ENCODE measurements around the gene CDH7. TPM values are rescaled to one million over a fixed set of nuclear protein-coding genes. Genes with fewer than 3 reads are reported as not detected.

The CDH7 gene, protein sequence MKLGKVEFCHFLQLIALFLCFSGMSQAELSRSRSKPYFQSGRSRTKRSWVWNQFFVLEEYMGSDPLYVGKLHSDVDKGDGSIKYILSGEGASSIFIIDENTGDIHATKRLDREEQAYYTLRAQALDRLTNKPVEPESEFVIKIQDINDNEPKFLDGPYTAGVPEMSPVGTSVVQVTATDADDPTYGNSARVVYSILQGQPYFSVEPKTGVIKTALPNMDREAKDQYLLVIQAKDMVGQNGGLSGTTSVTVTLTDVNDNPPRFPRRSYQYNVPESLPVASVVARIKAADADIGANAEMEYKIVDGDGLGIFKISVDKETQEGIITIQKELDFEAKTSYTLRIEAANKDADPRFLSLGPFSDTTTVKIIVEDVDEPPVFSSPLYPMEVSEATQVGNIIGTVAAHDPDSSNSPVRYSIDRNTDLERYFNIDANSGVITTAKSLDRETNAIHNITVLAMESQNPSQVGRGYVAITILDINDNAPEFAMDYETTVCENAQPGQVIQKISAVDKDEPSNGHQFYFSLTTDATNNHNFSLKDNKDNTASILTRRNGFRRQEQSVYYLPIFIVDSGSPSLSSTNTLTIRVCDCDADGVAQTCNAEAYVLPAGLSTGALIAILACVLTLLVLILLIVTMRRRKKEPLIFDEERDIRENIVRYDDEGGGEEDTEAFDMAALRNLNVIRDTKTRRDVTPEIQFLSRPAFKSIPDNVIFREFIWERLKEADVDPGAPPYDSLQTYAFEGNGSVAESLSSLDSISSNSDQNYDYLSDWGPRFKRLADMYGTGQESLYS
- not detected in 2 replicates for total RNA-seq

DNA sequence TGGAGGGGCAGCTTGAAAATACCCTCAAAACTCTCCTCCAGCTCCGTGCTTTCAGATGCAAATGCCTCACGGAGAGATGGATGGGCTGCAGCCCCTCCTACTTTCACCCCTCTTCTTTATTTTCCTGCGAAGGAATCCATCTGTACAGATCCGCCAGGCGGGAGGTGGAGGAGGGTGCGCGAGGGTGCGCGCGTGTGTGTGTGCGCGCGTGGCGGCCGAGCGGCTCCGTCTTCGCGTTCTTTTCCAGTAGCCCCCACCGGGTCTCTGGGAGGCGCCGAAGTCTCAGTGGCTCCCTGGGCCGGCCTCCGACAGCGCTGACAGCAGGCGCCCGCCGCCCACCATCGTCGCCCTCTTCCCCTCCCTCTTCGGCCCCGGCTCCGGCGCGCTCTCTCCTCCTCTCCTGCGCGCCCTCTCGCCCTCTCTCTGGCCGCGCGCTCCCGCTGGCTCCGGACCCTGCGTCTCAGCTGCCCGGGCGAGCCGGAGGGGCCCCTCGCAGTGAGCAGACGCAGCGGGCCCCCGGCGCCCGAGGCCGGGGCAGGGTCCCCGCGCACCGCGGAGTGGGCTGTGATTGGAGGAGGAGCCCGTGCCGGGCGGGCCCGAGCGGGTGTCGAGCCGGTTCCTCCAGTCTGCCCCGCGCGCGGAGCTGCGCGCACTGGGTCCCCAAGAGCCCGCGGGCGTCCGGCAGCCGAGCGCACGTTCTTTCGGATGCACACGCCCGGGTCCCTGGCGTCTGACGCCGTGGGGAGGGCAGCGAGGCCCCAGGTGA, at the start of gene CDH7:
TSS of gene CDH7 (plus strand) at position 624 of the 766 bp plus-strand sequence. CDS start 11,831 bp downstream, outside the sequence.
- DNase-seq (ENCODE audit: low read depth, low spot score), result no peak

DNA sequence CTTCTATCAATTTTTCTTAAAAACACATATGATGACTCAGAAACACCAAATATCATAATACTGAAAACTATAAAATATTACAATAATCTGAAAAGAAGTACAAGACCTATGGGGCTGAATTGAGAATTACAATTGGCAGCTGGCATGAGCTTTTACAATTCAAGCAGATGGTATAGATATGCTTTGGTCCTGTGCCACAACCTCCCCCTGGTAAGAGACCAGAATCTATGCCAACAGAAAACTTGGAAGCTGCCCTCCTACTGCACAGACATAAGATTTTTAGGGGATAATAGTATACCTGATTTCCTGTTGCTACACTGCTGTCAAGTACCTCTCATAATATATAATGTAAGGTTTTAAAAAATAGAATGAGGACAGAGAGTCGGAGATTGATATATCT, 46.8 kb upstream of the CDH7 start:
- no peak for DNase-seq (ENCODE audit: low read depth, low spot score)

DNA sequence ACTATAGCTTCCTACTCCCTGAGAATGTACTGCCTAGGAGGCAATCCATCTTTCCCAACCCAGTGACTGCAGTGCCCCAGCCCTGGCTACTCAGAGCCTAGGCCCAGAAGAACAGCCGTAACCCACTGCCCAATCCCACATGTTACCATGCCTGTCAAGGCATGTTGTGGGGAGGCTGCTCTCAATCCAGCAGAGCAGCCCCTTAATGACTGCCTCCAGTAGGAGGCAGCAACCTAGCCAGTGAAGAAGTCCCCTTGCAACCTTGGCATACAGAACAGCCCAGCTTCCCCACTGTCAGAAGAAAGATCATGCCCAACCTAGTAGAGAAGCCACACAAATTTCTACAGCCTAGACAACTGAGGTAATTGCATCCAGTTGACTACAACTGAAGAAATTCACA, 44.2 kb upstream of the CDH7 start:
- DNase-seq (ENCODE audit: low read depth, low spot score), result no peak

DNA sequence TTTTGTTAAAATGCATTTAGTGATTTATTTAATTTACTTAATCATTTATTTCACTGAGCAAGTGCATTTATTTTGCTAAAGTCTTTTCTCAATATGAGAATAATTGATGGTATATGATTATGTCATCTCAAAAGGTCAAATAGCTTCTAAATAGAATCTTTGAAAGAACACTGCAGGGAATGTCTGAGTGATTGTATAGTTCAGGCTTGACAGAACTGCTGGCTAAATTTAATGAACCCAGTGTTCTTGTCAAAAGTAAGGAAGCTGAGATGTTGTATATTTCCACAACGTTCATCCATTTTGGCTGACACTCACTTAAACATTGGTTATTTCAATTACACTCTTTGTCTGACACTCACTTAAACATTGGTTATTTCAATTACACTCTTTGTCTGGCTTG, 39.3 kb upstream of the CDH7 start:
- DNase-seq (ENCODE audit: low read depth, low spot score), result no peak

DNA sequence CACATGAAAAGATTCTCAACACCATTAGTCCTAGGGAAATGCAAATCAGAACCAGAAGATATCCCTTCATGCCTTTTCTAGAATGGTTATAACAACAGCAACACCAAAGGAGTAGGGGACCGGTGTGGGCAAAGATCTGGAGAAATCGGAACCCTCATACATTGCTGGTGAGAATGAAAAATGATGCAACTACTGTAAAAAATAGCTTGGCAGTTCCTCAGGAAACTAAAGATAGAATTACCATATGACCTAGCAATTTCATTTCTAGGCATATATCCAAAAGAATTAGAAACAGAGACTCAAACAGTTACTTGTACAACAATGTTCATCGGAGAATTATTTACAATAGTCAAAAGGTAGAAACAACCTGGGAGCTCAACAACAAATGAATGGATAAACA, 29.2 kb upstream of the CDH7 start:
- no peak for DNase-seq (ENCODE audit: low read depth, low spot score)

DNA sequence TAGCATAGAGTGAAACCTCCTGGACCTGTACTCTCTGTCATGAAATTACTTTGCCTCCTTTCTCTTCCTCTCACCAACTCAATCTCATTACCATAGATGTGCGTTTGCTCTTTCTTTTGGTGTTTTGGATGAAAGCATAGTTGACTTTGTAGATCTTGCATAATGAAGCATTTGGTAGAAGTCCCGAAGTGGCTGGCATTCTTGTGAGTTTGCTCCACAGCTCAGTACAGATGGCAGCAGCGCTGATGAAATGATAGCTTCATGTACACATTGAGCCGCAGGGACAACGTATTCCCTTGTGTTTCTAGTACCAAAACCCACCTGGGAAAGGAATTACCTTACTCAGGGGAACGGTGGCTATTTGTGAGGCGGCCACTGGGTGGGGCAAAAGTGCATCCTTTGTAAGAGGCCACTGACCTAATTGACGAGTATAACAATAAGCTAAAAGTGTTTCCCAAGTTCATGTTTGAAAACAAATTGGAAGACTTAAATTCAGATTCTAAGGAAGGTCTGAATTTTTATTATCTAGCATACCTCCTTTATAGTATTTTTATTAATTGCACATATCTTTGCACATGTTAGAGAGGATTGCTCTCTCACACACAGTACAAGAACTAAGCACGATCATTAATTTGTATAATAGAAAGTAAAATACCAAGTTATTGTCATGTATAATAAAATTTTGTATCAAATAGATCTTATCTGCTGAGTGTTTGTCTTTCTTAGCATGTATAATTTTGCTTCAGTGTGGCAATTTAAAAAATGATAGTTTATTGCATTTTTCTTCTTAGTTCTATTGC, 25.4 kb upstream of the CDH7 start:
- DNase-seq (ENCODE audit: low read depth, low spot score), result no peak

DNA sequence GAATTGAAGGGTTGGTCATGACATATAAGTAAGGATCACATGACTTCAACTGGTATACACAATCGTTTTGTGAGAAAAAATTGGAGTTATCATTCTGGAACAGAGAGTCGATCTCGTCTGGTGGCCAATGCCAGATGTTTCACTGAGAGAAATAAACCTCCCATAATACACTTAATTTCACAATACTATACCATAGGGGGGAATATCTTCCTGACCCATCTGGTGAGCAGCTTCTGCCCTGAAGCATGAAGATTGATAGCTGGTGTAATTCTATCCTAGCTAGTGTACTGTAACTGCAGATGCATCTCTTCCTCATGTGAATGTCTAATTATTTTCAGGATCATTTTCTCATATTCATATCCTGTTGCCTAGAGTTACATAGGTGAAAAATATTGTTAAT, 15.7 kb upstream of the CDH7 start:
- no peak for DNase-seq (ENCODE audit: low read depth, low spot score)

DNA sequence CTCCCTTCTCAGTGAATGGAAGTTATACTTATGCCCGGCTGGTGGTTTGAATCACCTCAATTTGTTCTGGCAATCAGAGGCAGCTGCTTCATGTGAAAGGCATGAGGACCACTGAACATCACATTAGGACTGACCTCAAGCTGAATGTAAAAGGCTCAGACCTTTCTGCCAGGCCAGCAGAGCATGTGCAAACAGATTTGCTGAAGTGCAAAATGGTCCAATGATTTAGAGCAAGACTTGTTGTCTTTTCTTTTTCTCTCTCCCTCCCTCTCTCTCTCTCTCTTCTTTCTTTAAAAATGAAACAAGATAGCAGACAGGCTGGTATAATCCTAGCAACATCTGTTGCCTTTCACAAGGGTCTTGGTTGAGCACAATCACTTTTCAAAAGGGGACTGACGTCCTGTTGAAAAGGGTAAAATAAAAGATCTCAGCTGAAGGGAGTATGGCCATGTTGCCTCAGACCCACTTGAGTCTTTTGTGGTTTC, 13.3 kb upstream of the CDH7 start:
- DNase-seq (ENCODE audit: low read depth, low spot score), result no peak

DNA sequence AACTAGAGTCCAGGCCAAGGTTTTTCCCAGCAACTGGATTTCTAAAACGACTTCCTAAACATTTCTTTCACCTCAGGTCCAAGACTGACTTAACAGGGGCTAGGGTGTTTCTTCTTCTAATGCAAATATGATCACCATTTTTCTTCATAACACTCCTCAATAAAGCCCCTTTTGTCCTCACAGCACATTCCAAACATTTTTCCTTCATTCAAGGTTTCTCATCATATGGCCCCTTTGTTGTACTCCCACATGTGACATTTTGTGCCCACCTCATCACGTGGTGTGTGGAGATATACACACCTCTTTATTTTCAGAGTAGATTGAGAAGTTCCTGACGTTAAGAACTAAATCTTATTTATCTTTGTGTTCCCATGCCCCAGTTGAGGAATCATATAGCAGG, 3.9 kb upstream of the CDH7 start:
- no peak for DNase-seq (ENCODE audit: low read depth, low spot score)

DNA sequence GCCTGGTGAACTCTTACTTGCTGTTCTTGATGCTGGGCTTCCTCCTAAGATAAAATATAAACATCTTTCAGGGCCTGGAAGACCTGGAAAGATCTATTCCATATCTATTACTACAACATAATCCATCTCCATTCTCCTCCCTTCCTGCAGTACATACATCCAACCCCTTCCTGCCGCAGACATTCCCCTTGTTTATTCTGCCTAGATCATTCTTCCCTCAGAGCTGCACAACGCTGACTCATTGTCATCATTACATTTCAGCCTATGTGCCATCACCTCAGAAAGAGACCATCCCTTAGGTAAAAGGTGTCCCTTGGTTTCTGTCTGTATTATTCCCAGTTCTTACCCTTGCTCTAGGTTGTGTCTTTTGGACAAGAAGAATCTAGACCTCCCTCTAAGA, 2.5 kb upstream of the CDH7 start:
- DNase-seq (ENCODE audit: low read depth, low spot score), result no peak

DNA sequence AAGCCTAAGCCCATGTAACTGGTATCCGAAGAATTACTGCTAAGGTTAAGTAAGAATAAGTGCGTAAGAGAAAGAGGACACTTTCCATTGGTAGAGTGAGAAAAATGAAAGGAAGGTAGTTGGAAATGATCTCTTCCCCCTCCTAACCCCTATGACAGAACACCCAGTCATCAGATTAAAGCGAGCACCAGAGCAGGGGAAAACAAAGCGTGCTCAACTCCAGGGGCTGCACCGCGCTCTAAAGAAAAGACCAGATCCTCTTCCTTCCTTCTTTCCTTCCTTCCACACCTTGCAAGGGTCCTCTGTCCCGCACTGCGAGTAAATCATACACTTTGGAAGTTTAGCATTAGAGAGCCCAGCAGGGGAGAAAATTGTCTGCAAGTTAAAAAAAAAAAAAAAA, 971 bp upstream of the CDH7 start:
- no peak for DNase-seq (ENCODE audit: low read depth, low spot score)

DNA sequence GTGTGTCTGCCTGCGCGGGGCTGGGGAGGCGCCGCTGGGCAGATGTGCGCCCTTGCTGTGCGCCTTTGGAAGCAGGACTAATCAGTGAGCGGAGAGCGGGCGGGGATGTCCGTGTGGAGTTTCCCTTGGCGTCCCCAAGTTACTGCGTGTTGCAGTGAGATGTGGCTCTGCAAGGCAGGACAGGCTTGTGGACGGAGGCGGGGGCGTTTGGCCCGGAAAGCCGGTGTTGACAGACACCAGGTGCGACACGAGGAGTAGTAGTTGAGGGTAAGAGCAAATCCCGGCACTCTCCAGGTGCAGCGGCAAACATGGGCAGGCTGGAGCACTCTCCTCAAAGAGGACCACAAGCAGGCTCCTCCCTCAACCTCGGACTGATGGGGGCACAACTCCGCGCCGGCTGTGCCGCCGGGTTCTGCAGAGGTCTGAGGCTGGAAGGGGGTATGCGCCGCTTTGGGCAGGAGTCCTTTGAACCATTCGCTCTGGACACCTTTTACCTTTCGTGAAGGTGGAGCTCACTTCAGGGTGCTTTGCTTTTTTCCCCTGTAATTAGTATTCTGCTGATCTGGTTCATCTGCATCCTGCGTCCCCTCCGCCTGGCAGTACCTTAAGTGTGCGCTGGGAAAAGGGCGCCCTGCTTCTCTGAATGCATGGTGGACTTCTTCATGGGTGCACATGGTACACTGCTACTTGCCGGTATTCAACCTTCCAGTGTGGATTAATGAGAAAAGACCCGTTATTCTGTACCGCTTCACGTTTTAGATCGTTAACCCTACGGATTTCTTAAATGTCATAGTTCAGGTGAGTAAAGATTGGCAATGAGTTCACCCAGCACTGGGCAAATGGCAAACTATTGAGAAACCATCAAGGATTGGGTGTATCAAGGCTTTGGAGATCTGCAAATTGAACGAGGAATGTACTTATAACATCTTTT, 608 bp downstream of the CDH7 start:
- DNase-seq (ENCODE audit: low read depth, low spot score), result no peak

DNA sequence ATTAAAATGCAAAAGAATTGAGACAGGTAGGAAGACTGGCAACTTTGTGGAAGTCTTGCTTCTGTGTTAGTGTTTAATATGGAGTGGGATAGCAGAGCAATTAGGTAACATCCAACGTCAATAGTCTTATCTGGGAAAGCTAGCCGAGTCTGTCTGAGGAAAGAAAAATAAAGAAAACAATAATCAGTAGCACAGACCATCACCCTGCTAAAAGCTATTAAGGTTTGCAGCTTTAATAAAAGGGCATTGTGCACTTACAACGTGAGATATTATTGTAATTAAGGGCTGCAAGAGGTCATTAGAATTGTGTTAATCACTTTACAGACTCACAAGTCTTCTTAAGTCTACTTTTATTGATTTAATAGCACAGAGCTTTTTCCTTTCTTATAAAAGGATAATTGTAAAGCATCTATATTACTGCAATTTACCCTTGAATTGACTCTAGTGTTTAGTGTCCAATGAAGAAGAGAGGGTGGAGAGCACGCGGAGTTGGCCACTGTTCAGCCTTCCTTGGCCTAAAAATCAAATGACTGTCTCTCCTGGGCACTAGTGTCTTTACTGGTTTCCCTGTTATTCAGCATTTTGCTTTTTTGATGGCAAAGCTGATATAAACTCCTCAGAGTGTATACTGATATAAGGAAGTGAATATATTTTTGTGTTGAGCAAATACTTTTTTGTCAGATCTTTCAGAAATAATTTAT, 2.0 kb downstream of the CDH7 start:
- DNase-seq (ENCODE audit: low read depth, low spot score), result no peak

DNA sequence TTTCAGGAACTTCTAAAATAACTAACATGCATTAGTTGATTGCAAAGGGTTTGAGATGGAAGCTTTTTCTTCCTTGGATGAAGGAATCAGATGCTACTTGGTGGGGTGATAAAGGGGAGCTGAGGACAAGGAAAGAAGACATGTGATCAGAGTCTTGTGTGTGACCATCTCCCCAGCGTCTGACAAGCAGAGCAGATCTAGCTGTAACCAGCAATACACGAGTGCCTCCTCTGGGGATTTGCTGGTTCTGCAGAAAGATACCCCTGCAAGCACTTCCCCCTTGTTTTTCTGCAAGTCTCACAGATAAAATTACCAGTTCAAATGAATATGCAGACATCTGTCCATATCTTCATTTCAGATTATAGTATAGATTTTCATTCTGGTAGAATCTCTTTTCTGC, 2.7 kb downstream of the CDH7 start:
- no peak for DNase-seq (ENCODE audit: low read depth, low spot score)

DNA sequence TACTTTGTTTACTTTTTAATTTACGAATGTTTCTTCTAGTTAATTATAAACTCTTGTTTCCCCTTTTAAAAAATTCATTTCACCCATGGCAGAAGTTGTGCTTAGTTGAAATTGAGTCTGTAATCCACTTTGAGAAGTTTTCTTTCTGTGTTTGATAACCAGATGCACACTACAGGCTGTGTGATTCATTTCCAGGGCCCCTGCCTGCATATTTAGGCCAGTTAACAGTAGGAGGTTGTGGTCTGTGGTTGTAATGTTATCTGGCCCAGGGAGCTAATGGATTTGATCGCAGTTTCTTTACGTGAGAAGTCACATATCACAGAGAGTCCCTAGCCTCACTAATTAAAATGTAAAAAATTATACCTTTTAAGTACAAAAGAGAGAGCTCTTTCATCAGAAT, 3.3 kb downstream of the CDH7 start:
- no peak for DNase-seq (ENCODE audit: low read depth, low spot score)

DNA sequence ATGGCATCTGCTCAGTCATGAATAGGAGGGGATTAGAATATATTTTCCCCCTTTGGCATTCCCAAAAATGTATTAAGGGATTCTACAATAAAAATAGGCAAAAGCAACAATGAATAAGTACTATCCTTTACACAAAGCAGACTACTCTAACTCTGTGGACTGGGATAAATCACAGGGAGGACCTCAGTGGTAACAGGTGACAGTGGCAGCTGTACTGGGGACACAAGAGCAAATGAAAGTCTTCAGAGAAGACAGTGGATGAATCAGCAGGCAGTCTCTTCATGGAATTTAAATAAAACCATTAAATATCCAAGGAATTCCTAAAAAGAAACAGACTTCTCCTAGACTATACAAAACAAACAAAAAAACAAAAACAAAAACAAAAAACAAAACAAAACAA, 4.8 kb downstream of the CDH7 start:
- no peak for DNase-seq (ENCODE audit: low read depth, low spot score)

DNA sequence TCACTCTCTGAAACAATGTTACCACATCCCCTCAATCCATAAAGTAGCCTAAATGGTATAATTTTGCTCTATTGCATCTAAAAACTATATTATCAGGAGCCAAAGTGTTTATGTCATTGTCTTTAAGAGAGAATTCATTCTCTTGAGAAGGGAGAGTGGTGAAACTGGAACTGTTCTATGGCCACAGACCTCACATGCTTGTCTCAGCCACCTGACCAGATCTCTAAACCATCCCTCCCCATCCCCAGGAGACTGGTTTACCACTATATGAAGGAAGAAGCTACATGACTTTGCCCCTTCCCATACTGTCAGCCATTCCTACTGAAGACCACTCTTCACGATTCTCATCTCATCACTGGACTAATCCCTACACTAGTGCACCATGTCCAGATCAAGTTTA, 9.6 kb downstream of the CDH7 start:
- no peak for DNase-seq (ENCODE audit: low read depth, low spot score)

DNA sequence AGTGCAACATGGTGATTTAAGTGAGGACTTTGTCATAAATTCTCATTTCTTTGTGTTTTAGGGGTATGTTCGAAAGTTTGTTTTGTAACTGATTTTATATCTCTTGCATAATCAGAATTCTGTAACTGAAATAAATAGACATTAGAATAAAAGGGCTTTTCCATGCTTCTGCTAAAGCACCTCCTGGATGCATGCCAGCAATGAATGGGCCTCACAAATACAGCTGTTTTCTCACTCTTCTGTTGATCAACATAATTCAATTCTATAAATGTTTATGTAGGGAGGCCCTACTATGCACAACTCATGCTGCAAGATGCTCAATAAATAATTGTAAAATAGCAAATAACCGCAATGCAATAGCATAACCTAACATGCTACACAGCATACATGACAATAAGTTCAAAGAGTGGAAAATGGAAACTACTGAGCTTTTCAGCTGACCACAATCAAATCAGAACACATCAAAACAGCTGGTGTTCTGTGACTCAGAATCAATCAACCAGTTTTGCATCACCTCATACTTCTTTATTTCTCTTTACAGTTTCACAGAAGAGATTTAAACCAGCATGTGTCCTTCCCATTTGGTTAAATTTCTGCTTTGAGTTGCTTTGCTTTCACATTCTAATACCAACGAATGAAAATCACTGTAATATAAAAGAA, 11.0 kb downstream of the CDH7 start:
- no peak for DNase-seq (ENCODE audit: low read depth, low spot score)

DNA sequence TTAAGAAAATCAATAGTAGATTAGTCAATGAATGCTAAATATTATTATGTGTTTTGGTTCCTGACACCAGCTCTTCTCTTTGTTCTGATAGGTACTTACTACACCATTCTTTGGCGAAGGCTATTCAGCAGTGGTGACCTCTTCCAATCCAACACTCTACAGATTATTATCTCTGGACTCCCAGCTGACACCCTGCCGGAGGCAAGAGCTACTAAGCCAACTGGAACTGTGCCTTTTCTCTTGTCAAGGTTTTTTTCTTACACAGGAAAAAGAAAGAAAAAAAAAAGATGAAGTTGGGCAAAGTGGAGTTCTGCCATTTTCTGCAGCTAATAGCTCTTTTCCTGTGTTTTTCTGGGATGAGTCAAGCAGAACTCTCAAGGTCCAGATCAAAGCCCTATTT, 11.7 kb downstream of the CDH7 start:
- DNase-seq (ENCODE audit: low read depth, low spot score), result no peak

All from pulmonary artery endothelial cell (primary cell).